Mesenteric fat pad (tissue), 1 donor: ENCODE measurements around the gene TTI1. TPM values are rescaled to one million over a fixed set of nuclear protein-coding genes. Genes with fewer than 3 reads are reported as not detected.
A peak's percentile ranks its signal among the peaks of the same experiment; 100 is the strongest.

Source experiments
- DNase-seq: peaks from one replicate; pipeline ENCODE4 v3.0.0-alpha.2; 2020; ENCODE audit warnings: low spot score
- long read RNA-seq: library from polyadenylated mRNA; unstranded; transcript quantifications from one replicate; pipeline ENCODE4 v2.0.0, GENCODE V29; 2020
- total RNA-seq: library from RNA; stranded (reverse); fragmentation: NEBNext Ultra II Directional; extraction: Animal tissue kit (Norgen Biotek cat#: 25700); gene quantifications from one replicate; pipeline ENCODE4 v1.2.1, GENCODE V29; 2021
- donor health status: DM: yes; HTN: yes; CAD: no.

Gene TTI1
- total RNA-seq: 10.9 TPM
- long read RNA-seq, transcript TTI1-201 (8 exons, 3,825 nt): major isoform, 7 of 12 reads
- long read RNA-seq, partial matches to known transcripts: 1 of 12 reads
- long read RNA-seq, other reads (novel, unspliced or antisense): 4 of 12 reads

DNA sequence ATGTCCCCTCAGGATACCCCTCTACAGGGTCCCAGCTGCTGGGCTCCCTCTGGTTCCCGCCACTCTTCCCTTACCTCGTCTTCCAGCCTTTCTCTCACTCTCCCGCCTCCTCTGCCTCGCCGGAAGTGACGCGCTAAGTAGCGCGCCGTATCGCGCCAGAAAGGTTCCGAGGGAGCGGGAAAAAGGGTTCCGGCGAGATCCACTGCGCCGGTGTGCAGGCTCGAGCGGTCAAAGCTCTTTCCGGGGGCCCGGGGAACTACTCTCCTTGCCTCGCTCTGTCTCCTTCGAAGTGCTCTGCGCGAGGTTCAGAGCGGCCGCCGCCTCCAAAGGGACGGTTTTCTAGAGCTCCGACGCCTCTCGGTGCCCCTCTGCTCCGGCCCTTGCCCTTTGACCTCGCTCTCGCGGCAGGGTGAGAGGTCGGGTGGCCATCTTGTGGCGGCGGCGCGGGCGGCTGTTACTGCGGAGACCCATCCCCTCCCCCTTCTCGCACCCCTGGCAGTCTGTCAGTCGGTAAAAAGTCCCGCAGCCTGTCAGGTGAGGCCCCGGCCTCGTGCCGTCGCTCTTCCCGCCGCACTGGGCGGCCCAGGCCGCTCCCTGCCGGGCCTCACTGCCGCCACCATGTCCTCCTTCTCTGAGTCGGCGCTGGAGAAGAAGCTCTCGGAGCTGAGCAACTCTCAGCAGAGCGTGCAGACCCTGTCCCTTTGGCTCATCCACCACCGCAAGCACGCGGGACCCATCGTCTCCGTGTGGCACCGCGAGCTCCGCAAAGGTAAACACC, at the start of gene TTI1, which contains the start of gene RPRD1B:
Gene TTI1, minus strand, starts transcription at position 127 of the 778 bp plus-strand sequence. CDS start 19,640 bp downstream, outside the sequence.
Gene RPRD1B, plus strand, starts transcription at position 417 of the 778 bp plus-strand sequence. Its CDS starts 202 bp downstream, at position 619.
- DNase-seq: peak; percentile 96

DNA sequence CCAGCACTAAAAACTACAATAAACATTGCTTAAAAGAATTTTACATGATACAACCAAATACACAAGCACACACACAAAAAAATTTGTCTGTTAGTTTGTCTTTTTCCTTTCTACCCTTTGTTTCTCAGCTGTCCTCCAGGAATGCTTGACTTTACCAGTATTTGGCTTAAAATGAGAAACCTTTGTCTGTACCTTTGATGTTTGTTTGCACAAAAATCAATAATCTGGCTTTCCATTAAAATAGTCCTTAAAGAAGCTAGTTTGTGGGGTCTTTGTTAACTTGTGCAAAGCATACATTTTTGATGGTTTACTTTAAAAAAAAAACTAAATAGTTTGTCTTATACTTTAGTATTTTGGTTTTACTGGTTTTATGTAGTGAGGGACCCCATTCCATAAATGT, 49.6 kb upstream of the TTI1 start:
- no peak for DNase-seq

DNA sequence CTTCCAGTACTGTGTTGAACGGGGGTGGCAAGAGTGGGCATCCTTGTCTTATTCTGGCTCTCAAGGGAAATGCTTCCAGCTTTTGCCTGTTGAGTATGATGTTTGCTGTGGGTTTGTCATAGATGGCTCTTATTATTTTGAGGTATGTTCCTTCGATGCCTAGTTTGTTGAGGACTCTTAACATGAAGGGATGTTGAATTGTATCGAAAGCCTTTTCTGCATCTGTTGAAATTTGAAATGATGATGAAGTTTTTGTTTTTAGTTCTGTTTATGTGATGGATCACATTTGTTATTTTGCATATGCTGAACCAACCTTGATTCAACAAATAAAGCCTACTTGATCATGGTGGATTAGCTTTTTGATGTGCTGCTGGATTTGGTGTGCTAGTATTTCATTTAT, 48.3 kb upstream of the TTI1 start:
- no peak for DNase-seq

DNA sequence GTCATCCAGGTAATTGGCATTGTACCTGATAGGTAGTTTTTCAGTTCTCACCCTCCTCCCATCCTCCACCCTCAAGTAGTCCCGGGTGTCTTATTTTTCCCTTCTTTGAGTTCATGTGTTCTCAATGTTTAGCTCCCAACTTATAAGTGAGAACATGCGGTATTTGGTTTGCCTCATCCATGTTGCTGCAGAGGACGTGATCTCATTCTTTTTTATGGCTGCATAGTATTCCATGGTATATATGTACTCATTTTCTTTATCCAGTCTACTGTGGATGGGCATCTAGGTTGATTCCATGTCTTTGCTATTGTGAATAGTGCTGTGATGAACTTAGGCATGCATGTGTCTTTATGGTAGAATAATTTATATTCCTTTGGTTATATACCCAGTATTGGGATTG, 46.1 kb upstream of the TTI1 start:
- DNase-seq: no peak

DNA sequence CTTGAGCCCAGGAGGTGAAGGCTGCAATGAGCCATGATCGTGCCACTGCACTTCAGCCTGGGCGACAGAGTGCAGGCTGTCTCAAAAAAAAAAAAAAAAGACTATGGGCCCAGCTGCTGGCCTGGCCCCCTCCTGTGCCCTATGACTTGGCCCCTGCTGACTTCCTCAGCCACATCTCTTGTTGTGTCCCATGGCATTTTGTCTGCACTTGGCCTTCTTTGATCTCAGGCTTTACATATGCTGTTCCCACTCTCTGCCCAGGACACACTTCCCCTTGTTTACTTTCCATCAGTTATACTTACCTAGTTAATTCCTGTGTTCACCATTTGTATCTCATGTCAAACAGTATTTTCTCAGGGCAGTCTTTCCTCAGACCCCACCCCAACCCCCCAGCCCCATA, 44.8 kb upstream of the TTI1 start:
- no peak for DNase-seq

DNA sequence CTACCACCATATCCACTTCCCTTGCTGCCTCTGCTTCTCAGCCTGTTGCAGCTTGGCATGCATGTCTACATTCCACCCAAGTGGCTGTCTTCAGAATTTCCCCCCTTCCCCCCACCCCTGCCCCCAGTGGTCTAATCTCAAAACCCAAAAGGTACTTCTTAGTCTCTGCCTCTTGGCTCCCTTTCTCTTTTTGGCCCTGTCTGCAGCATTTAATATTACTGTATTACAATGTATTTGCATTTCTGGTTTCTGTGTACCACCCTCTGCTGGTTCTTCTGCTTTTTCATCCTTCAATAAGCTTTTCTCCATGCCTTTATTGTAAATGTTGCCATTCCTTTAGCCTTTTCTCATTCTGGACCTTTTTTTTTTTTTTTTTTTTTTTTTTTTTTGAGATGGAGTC, 43.3 kb upstream of the TTI1 start:
- no peak for DNase-seq

DNA sequence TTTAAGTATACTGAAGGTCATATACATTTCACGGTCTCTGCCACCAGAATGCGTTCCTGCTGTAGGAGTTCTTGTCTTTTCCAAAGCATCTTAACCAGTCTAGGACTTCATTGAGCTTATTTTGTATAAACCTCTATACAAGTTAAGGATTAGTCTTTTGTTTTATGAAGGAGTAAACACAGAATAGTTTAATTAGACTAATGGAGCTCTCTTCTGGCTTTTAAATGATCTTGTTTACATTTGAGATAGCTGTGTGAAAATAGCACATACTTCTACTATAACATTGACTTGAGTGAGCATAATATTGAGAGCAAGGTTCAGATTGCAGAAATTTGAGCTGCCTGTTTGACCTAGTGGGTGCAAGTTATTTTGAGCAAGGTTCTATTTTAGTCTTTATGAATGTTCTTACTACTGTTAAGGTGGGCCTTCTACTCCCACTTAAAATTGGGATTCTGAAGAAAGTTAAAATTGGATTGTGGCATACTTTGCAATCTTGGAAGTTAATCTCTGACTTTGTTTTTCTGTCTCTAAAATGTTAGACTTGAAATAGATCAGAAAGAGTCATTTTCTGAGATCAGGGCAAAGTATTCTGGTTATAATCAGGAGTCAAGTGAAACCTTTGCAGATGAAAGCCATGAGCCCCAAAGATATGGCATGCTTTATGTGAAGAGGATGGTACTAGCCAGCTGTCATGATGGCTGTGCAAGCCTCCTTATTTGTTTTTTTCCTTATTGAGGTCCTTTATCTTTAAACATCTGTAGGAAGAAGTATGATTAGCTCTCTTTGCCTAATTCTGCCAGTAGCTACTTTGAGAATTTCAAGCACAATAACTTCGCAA, 42.1 kb upstream of the TTI1 start:
- no peak for DNase-seq

DNA sequence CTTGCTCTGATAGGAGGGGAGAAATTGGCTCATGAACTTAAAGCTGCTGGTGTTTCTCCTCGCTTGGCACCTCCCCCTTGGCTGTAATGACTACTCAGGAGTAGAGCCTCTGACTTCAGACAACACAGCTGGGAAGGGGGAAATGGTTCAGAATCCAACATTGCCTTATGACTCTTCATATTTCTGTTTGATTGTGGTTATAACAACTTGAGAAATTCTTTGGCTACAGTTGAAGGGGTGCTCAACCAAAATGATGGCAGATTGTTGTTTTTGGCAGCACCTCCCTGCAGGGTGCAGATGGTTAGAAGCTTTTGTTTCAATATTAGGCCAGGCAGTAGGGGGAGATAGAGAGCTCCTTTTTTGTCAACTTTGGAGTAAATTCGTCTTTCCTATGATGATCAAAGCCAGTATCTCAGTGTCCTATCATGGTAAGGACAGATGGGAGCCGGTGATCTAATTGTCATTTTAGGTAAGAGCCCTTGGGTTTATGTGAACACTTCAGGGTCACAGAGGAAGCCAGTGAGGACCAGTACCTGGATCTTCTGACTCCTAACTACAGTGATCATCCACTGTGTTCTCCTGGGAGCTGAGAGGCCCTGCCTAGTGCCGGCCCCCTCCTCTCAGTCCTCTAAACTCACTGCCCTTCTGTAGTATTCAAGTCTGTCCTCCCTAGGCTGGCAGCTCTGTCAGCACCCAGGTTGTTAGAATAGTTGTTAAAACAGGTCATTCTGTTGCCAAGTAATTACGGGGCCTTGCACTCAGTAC, 40.2 kb upstream of the TTI1 start:
- DNase-seq: no peak

DNA sequence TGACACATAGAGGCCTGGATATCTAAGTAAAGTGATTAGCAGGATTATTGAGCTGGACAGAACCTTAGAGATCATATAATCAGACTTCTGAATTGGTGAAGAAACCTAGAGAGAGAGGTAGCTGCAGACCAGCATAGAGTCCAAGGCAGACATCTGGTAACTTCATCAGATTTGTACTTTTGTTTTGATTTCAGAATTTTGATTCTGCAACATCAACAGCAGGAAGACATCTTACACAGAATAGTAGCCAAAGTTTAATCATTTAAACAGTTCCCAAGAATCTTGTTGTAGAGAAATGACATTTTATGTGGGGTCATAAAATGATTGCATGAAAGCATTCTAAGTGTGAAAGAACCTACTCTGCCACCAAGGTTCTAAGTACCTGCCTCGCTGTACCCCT, 39.6 kb upstream of the TTI1 start:
- DNase-seq: no peak

DNA sequence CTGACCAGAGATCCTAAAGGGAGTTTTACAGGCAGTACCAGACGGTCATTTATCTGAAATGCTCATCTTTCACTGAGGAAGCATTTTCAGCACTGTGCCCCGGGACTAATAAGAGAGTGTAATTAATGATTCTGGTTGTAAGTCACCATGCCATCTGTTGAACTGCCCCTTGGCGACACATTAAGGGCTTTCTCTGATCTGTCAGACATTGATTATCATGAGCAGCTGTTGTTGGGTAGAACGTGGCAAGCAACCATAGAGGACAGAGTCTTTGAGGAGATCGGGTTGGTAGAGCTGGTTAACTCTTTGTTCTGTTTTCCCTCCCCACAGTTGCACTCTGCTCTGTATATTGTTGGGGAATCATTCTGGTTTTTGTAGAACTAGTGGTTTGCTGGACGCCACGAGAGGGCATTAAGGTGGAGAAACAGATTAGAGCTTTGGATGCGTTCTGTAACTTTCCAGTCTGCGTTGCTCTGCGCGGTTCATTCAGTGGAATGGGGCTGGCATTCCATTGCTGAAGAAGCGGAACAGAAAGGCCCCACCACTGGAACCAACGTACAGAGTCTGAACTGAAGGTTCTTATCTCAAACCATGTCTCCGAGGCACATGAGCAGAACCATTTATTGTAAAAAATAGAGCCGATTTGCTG, 34.6 kb upstream of the TTI1 start:
- no peak for DNase-seq

DNA sequence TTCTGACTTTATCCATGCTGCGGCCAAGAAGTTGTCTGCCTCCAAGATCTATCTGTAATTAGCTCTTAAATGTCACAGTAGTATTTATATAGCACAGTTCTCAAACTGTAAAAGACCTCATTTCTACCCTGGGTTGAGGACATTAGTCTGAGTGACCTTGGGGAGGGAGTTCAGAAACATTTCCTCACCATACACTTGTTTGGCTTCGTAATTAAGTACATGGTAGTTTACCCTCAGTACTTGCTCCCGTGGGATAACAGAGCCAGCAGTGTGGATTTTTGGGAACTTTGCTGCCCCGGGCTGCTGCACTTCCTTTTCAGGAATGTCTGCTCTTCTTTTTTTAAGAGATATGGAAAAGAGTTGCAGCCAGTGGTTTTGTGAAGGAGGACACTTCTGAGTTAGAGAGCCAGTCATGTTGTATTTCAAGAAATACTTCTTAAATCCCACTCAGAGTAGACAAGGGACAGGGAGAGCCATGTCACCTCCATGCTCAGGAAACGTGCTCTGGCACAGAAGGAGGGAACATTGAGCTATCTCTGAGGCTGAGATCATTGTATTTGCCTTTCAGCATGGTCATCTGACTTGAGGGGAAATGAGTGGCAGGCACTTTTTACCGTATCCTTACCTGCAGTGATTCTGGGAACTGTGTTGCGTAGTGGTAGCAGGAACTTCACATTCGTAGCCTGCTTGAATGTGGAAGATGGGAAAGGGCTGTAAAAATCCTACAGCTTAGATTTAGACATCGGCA, 33.9 kb upstream of the TTI1 start:
- no peak for DNase-seq

DNA sequence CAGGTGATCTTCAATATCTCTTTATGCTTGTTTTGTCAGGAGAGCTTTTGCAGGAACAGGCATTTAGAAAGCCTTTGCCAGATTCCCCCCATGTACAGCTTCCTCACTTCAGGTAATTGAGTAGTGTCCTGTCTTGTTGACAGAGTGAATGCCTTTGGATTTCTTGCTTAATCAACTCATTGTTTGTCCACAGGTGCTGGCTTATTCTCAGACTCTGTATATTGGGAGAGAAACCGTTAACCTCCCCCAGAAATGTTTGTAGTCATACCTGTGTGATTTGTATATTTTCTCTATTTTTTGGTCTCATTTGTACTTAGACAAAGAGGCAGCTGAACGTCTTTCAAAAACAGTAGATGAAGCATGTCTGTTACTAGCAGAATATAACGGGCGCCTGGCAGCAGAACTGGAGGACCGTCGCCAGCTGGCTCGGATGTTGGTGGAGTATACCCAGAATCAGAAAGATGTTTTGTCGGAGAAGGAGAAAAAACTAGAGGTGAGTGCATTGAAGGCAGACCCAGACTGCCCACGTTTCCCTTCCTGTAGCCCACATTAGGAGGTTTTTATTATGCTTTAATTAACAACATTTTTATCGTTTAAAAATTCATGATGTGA, 32.6 kb upstream of the TTI1 start:
- no peak for DNase-seq

DNA sequence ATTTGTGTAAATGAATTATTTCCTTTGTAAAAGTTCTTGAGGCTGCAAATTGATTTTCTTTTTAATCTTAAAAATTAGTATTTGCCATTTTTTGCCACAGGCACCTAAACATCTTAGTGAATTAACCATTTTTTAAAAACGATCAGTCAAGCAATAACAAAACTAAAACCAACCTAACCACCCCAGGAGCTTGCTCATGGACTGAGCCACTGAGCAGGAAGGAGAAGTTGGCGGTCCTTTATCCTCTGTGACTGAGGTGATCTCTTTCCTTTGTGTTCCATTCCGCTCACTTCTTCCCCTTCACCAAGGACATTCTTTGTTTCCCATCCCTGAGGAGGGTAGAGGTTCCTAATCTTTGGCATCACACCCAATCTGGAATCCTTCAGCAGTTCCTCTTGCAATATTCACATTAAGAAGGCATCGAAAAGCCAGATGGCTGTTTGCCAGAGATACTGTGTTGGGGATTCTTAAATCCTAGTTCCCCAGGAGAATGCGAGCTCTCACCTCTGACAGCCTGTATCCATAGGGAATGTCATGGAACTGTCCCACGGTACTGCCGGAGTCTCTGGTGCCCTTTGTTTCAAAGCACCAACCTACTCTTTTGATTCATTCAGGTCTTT, 30.8 kb upstream of the TTI1 start:
- no peak for DNase-seq

DNA sequence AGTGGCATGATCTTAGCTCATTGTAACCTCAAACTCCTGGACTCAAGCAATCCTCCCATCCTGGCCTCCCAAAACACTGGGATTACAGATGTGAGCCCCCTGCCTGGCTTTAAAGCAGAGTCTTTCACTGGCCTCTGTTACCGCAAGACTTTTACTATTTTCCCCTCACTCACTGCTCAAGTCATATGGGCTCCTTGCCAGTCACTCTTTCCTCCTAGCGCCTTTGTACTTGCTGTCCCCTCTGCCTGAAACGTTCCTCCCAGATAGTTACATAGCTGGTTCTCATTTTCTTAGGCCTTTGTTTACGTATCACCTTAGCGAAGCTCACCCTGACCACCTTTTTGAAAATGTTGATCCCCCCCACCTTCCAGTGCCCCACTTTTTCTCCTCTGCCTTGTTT, 29.6 kb upstream of the TTI1 start:
- no peak for DNase-seq

DNA sequence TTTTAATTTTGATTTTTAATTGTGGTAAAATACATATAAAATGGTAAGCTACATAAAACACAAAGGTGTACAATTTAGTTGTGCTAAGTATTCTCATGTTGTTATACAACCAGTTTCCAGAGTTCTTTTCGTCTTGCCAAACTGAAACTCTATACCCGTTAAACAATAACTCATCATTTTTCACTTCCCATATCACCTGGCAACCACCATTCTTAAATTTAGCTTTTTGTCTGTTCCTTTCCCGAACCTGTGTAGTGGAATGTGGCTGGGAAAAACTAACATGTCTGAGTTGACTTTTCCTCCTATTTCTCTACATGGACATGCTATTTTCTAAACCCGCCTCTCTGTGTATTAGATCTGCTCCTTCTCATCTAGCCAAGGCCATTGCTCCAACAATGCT, 27.9 kb upstream of the TTI1 start:
- no peak for DNase-seq

DNA sequence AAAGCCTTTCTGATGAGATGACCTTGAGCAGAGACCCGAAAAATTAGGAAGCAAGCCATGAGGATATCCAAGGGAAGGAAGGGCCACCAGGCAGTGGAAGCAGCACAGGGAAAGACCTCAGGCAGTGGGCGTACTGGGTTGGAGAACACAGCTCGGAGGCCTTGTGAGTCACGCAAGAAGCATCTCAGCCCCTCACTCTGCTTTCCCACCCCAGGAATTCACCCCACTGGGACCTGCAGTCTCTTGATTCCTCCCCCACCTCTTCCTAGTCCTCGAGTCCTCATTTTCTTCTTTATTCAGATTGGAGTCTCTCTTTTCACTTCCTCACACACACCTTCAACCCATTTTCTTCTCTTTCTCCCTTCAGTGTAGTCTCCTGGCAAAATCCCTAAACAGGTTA, 27.3 kb upstream of the TTI1 start:
- DNase-seq: no peak

DNA sequence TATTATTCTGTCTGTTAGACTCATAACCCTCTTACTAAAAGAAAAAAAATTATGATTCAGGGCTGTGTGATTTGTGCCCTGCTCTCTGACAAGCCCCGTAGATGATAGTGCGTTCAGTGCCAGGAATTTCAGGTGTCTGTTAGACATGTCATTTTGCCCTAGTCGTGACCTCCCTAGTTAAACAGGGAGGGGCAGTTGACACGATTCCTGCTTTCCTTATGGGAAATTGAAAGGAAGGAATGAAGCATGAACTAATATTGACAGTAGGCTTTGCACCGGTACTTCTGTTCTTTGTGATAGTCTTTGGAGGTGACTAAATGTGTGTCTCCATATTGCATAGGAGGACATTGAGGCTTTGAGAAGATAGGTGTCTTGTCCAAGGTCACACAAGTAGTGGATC, 26.6 kb upstream of the TTI1 start:
- no peak for DNase-seq

DNA sequence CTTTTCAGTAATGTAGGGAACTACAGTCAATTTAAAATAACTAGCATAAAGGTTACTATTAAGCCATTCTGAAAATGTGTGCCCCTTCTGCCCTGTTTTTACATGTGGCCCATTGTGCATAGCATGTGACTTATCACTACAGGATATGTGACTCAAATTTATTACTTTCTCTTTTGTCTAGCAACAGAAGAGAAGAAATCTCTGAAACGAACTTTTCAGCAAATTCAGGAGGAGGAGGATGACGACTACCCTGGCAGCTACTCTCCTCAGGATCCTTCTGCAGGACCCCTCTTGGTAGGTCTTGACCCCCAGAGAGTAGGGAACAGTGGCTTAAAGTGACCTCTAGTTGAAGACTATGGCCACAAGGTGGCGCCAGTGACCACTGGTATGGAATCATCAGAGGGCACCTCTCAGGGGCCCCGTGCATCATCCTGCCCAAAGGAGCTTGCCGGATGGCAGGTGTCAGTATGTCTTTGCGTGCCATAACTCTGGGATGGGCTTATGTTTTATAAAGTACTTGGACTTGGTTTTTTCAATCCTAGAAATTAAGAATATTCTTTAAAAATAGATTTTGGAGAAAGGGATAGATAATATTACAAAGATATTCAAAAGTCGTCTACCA, 24.2 kb upstream of the TTI1 start:
- DNase-seq: peak; percentile 92

DNA sequence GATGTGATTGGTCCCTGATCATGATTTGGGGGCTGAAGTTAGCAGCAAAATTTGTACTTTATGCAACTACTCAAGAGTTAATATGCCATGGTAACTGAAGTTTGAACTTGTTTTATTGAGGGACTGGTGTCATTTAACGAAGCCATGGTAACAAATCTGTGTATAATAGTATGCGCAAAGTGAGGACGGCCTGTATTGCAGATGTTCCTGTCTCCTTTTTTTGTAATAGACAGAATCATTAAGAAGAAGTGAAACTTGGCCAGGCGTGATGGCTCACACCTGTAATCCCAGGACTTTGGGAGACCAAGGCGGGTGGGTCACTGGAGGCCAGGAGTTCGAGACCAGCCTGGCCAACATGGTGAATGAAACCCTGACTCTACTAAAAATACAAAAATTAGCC, 22.6 kb upstream of the TTI1 start:
- DNase-seq: no peak
